Measurements from ENCODE around the gene SLC8A1. TPM values are rescaled to one million over a fixed set of nuclear protein-coding genes. Genes with fewer than 3 reads are reported as not detected.

The SLC8A1 gene
- total RNA-seq, 4 donors from 2014 or later = 8.1 to 22.9 (median 9.3) TPM

- DNase-seq (ENCODE audit: low spot score in 2 of 2) = no peak
- Histone ChIP-seq H3K36me3 (no peaks in the 10 kb centered on the region), H3K27ac (no peak overlapping the region), H3K4me1 (peaks cover 0 to 8% (median 0%) of the 10 kb centered on the region in 4 donors), H3K4me3 (no peak overlapping the region), H3K9me3 (no peaks in the 10 kb centered on the region), H3K27me3 (no peaks in the 10 kb centered on the region)
- TF ChIP-seq EP300 (IDR thresholded peaks at IDR 0.05) (no peak), CTCF (IDR thresholded peaks at IDR 0.05) (no peak), POLR2A (IDR thresholded peaks at IDR 0.05) (no peak)
- 38% methylated on average over 3 of the region's 3 CpGs for WGBS, 2 donors
Measured at GRCh38 chr2:40230707-40231432, 221.0 kb downstream of the SLC8A1 start.

- H3K4me3 ChIP-seq = no peak overlapping the region
- no peak for DNase-seq (ENCODE audit: low spot score in 2 of 2)
- WGBS, 2 donors = 83 to 90% methylated on average over 1 of the region's 1 CpG
- H3K27ac ChIP-seq = no peak overlapping the region
- H3K9me3 ChIP-seq = no peaks in the 10 kb centered on the region
- H3K27me3 ChIP-seq = no peaks in the 10 kb centered on the region
- TF ChIP-seq EP300 (IDR thresholded peaks at IDR 0.05) = no peak
- TF ChIP-seq CTCF (IDR thresholded peaks at IDR 0.05) = no peak
- no peak for TF ChIP-seq POLR2A (IDR thresholded peaks at IDR 0.05)
- peaks cover 0 to 8% (median 0%) of the 10 kb centered on the region in 4 donors for H3K4me1 ChIP-seq
- no peaks in the 10 kb centered on the region for H3K36me3 ChIP-seq
Measured at GRCh38 chr2:40230186-40230585, 221.7 kb downstream of the SLC8A1 start.

GRCh38 chr2:40228310-40228709 lies 223.6 kb downstream of the SLC8A1 start:
- H3K27me3 ChIP-seq = no peaks in the 10 kb centered on the region
- TF ChIP-seq CTCF (IDR thresholded peaks at IDR 0.05) (no peak), POLR2A (IDR thresholded peaks at IDR 0.05) (no peak), EP300 (IDR thresholded peaks at IDR 0.05) (no peak)
- no peak overlapping the region for H3K4me3 ChIP-seq
- no peaks in the 10 kb centered on the region for H3K36me3 ChIP-seq
- H3K9me3 ChIP-seq = no peaks in the 10 kb centered on the region
- no peak for DNase-seq (ENCODE audit: low spot score in 2 of 2)
- 80 to 94% methylated on average over 3 of the region's 3 CpGs for WGBS, 2 donors
- H3K27ac ChIP-seq = no peak overlapping the region
- H3K4me1 ChIP-seq = peaks cover 0 to 8% (median 0%) of the 10 kb centered on the region in 4 donors

DNA sequence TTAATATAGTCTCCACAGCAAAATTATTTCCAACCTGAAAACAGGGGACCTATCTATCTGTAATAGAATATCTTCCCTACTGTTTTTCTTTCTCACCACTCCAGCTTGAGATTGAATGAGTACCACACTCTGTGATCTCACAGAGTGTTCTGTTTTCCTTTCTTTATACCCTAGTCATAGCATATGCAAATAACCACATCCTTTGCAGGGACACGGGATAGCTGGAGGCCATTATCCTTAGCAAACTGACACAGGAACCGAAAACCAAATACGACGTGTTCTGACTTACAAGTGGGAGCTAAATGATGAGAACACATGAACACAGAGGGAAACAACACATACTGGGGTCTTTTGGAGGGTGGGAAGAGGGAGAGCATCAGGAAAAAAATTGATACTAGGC lies 224.7 kb downstream of the SLC8A1 start:
- H3K4me1 ChIP-seq = peaks cover 0 to 8% (median 0%) of the 10 kb centered on the region in 4 donors
- H3K9me3 ChIP-seq = no peaks in the 10 kb centered on the region
- TF ChIP-seq CTCF (IDR thresholded peaks at IDR 0.05) = no peak
- TF ChIP-seq EP300 (IDR thresholded peaks at IDR 0.05) = no peak
- no peak for TF ChIP-seq POLR2A (IDR thresholded peaks at IDR 0.05)
- no peak overlapping the region for H3K27ac ChIP-seq
- no peak for DNase-seq (ENCODE audit: low spot score in 2 of 2)
- WGBS, 2 donors = 75 to 78% methylated on average over 4 of the region's 4 CpGs
- no peaks in the 10 kb centered on the region for H3K27me3 ChIP-seq
- no peaks in the 10 kb centered on the region for H3K36me3 ChIP-seq
- H3K4me3 ChIP-seq = no peak overlapping the region

GRCh38 chr2:40226637-40227036 lies 225.3 kb downstream of the SLC8A1 start:
- no peaks in the 10 kb centered on the region for H3K27me3 ChIP-seq
- peaks cover 0 to 8% (median 0%) of the 10 kb centered on the region in 4 donors for H3K4me1 ChIP-seq
- peaks cover 0 to 4% (median 0%) of the 10 kb centered on the region in 4 donors for H3K9me3 ChIP-seq
- no peak overlapping the region for H3K27ac ChIP-seq
- H3K36me3 ChIP-seq = no peaks in the 10 kb centered on the region
- no peak for TF ChIP-seq EP300 (IDR thresholded peaks at IDR 0.05)
- no peak for TF ChIP-seq CTCF (IDR thresholded peaks at IDR 0.05)
- TF ChIP-seq POLR2A (IDR thresholded peaks at IDR 0.05) = no peak
- DNase-seq (ENCODE audit: low spot score in 2 of 2) = no peak
- no peak overlapping the region for H3K4me3 ChIP-seq

Measured in tibial nerve (tissue), 4 donors.